Breast epithelium (tissue), 4 donors: ENCODE measurements around the gene SRGN. TPM values are rescaled to one million over a fixed set of nuclear protein-coding genes. Genes with fewer than 3 reads are reported as not detected.

Source experiments
- DNase-seq, 2 donors: peaks; one replicate each; pipeline ENCODE4 v3.0.0-alpha.2; 2019; ENCODE audit warnings: low spot score in 2 of 2
- H3K27ac ChIP-seq, 2 donors: fragments of 200-600 bp; sonication (generic) in 1 of 2; one replicate each; pipeline ENCODE4 v1.5.1; 2016 to 2019; ENCODE audit warnings: mild to moderate bottlenecking in 1 of 2
- H3K27me3 ChIP-seq, 2 donors: fragments of 200-600 bp; sonication (generic) in 1 of 2; one replicate each; pipeline versions ENCODE4 v1.5.1 to v1.6.0; 2017 to 2019; ENCODE audit warnings: control low read depth in 1 of 2, mild to moderate bottlenecking in 1 of 2
- H3K36me3 ChIP-seq: fragments of 200-600 bp; one replicate; pipeline ENCODE4 v1.5.1; 2019
- H3K4me1 ChIP-seq, 2 donors: fragments of 200-600 bp; sonication (generic); one replicate each; pipeline ENCODE4 v1.5.1; 2016 to 2019; ENCODE audit warnings: control low read depth in 1 of 2
- H3K4me3 ChIP-seq, 3 donors: fragments of 200-600 bp; sonication (generic); 1 replicate in 2 of 3; 2 replicates in 1 of 3; pipeline ENCODE4 v1.5.1; 2016 to 2019; ENCODE audit warnings: mild to moderate bottlenecking in 3 of 3, moderate library complexity in 2 of 3
- H3K9me3 ChIP-seq, 2 donors: fragments of 200-600 bp; sonication (generic) in 1 of 2; one replicate each; pipeline ENCODE4 v1.5.1; 2016 to 2019; ENCODE audit warnings: control low read depth in 1 of 2
- CTCF ChIP-seq, 3 donors: fragments of 450-650 bp; IDR thresholded peaks; one replicate each; pipeline ENCODE4 v1.5.1; 2016 to 2017; ENCODE audit warnings: antibody characterized with exemption in 3 of 3, mild to moderate bottlenecking in 3 of 3, moderate library complexity in 3 of 3
- POLR2A ChIP-seq: fragments of 450-650 bp; IDR thresholded peaks from one replicate; pipeline ENCODE4 v1.6.1; 2016; ENCODE audit warnings: antibody characterized with exemption, mild to moderate bottlenecking, moderate library complexity
- POLR2AphosphoS5 ChIP-seq, 3 donors: sonication (generic); formaldehyde crosslinking; IDR thresholded peaks; one replicate each; pipeline ENCODE4 v1.6.1; 2017; ENCODE audit warnings: antibody characterized with exemption in 3 of 3
- intact Hi-C: fragments of 100-400 bp; cut with DNase I; formaldehyde crosslinking; loops from one replicate; pipeline ENCODE4 v1.15.1; 2023; ENCODE audit warnings: low total_unique reads
- total RNA-seq, 3 donors: library from RNA; depleted of rRNA; stranded (reverse); fragments of >200 nt; gene quantifications; one replicate each; pipeline ENCODE4 v1.1.0, GENCODE V29; 2016

SRGN gene
- total RNA-seq, 3 donors from 2014 or later = 97.2 to 208 (median 114) TPM

- no peaks in the 10 kb centered on the region for H3K9me3 ChIP-seq
- H3K36me3 ChIP-seq = no peaks in the 10 kb centered on the region
- TF ChIP-seq CTCF (IDR thresholded peaks at IDR 0.05) (no peak), POLR2A (no peak), POLR2AphosphoS5 (IDR thresholded peaks at IDR 0.05) (no peak)
- H3K27ac ChIP-seq = no peak overlapping the region
- no peak overlapping the region for H3K4me3 ChIP-seq
- intact Hi-C loops = no loop called here
- H3K4me1 ChIP-seq = no peaks in the 10 kb centered on the region
- DNase-seq = no peak
- no peaks in the 10 kb centered on the region for H3K27me3 ChIP-seq
Measured at GRCh38 chr10:69044546-69044945, 43.4 kb upstream of the SRGN start.

- TF ChIP-seq CTCF (IDR thresholded peaks at IDR 0.05) = no peak
- TF ChIP-seq POLR2AphosphoS5 (IDR thresholded peaks at IDR 0.05) = no peak
- TF ChIP-seq POLR2A = no peak
- DNase-seq = no peak
- Histone ChIP-seq H3K4me3 (no peak overlapping the region), H3K27me3 (no peaks in the 10 kb centered on the region), H3K27ac (peak overlapping the region in 1 of 2 donors; percentile 25), H3K4me1 (no peaks in the 10 kb centered on the region), H3K9me3 (no peaks in the 10 kb centered on the region), H3K36me3 (no peaks in the 10 kb centered on the region)
- intact Hi-C loops = no loop called here
Measured at GRCh38 chr10:69045441-69046300, 42.2 kb upstream of the SRGN start.

GRCh38 chr10:69047111-69047832, 40.6 kb upstream of the SRGN start:
- Histone ChIP-seq H3K27ac (peak overlapping the region in 1 of 2 donors; percentile 25), H3K9me3 (no peaks in the 10 kb centered on the region), H3K36me3 (no peaks in the 10 kb centered on the region), H3K27me3 (no peaks in the 10 kb centered on the region), H3K4me3 (no peak overlapping the region), H3K4me1 (no peaks in the 10 kb centered on the region)
- intact Hi-C loops = no loop called here
- TF ChIP-seq POLR2AphosphoS5 (IDR thresholded peaks at IDR 0.05) = no peak
- no peak for TF ChIP-seq CTCF (IDR thresholded peaks at IDR 0.05)
- no peak for TF ChIP-seq POLR2A
- DNase-seq = no peak

GRCh38 chr10:69048103-69048502, 39.8 kb upstream of the SRGN start:
- H3K36me3 ChIP-seq = no peaks in the 10 kb centered on the region
- H3K4me3 ChIP-seq = no peak overlapping the region
- no peaks in the 10 kb centered on the region for H3K4me1 ChIP-seq
- H3K9me3 ChIP-seq = no peaks in the 10 kb centered on the region
- peak overlapping the region in 1 of 2 donors; percentile 25 for H3K27ac ChIP-seq
- no peak for DNase-seq
- H3K27me3 ChIP-seq = no peaks in the 10 kb centered on the region
- TF ChIP-seq CTCF (IDR thresholded peaks at IDR 0.05) = no peak
- no peak for TF ChIP-seq POLR2AphosphoS5 (IDR thresholded peaks at IDR 0.05)
- TF ChIP-seq POLR2A = no peak
- intact Hi-C loops = no loop called here

GRCh38 chr10:69049566-69049961, 38.3 kb upstream of the SRGN start:
- no peaks in the 10 kb centered on the region for H3K9me3 ChIP-seq
- H3K4me3 ChIP-seq = no peak overlapping the region
- H3K36me3 ChIP-seq = no peaks in the 10 kb centered on the region
- intact Hi-C loops = no loop called here
- H3K27ac ChIP-seq = no peak overlapping the region
- TF ChIP-seq POLR2A (no peak), CTCF (IDR thresholded peaks at IDR 0.05) (no peak), POLR2AphosphoS5 (IDR thresholded peaks at IDR 0.05) (no peak)
- no peaks in the 10 kb centered on the region for H3K27me3 ChIP-seq
- H3K4me1 ChIP-seq = no peaks in the 10 kb centered on the region
- no peak for DNase-seq
